ENCODE results near the gene TBC1D24. TPM values are rescaled to one million over a fixed set of nuclear protein-coding genes. Genes with fewer than 3 reads are reported as not detected.
"Not testable (repeated sequence)": the region's sequence is repeated elsewhere in the genome, so short reads cannot be mapped to it uniquely, and the experiment has no call there.

The TBC1D24 gene
- polyA plus RNA-seq, 1 of the 3 experiments (the other 2 are of a cell fraction), result 6.7 TPM

- peak within 1 kb of the TSS; percentile 86 for H3K4me2 ChIP-seq
- under 1% methylated on average over 40 of the region's 126 CpGs for WGBS (ENCODE audit: low lambda C conversion rate)
- peaks cover 0 to 4% of the 10 kb centered on the region in 2 experiments; a peak in 1 of 4 replicates for H3K4me1 ChIP-seq (ENCODE audit: control insufficient read depth in 1 of 2, insufficient read depth in 2 of 2, low read depth in 1 of 2, low read length in 1 of 2)
- peak; percentile 96 for TF ChIP-seq PBX3 (IDR thresholded peaks at IDR 0.05)
- peak; percentile 81 for TF ChIP-seq GABPA (IDR thresholded peaks at IDR 0.05; ENCODE audit: low read depth)
- no peak for TF ChIP-seq FOSL2 (IDR thresholded peaks at IDR 0.05; ENCODE audit: borderline replicate concordance, low read depth)
- TF ChIP-seq YY1 (IDR thresholded peaks at IDR 0.05; ENCODE audit: low read depth), result peak; percentile 71
- peak; percentile 35; the same call in 1 of the 2 replicates for TF ChIP-seq TAF1 (IDR thresholded peaks at IDR 0.05; ENCODE audit: borderline replicate concordance, low read depth, low read length)
- no peak for TF ChIP-seq RXRA (IDR thresholded peaks at IDR 0.05; ENCODE audit: borderline replicate concordance, low read depth)
- TF ChIP-seq ELF1 (IDR thresholded peaks at IDR 0.05), result peak; percentile 85
- TF ChIP-seq RAD21 (IDR thresholded peaks at IDR 0.05; ENCODE audit: low read length), result no peak
- TF ChIP-seq MXI1 (IDR thresholded peaks at IDR 0.05; ENCODE audit: low read depth, low read length), result peak; percentile 49; the same call in 1 of the 2 replicates
- TF ChIP-seq CHD2 (IDR thresholded peaks at IDR 0.05; ENCODE audit: low read length, partially characterized antibody), result peak; percentile 44
- no peaks in the 10 kb centered on the region for H3K9me3 ChIP-seq
- ChIA-PET POLR2A (interaction anchor here (1.3 kb wide), 1 partner anchor 23 kb away, joined by 3 read pairs; no protein-coding TSS in a partner anchor), CTCF (interaction anchor here (0.7 to 1.1 kb wide), 2 partner anchors 37 to 1453 kb away, joined by 3 read pairs; no protein-coding TSS in a partner anchor)
- H3K79me2 ChIP-seq (ENCODE audit: insufficient read depth), result peaks cover 41% of the 10 kb centered on the region
- peak within 1 kb of the TSS; percentile 71 to 74 for H3K4me3 ChIP-seq (ENCODE audit: low read depth in 2 of 2, low read length in 1 of 2)
- peak within 1 kb of the TSS; percentile 54; the same call in 1 of the 2 replicates for H3K9ac ChIP-seq
- peak; percentile 97 for DNase-seq
- H3K9me2 ChIP-seq, result no peaks in the 10 kb centered on the region
- H3K27me3 ChIP-seq (ENCODE audit: insufficient read depth), result no peaks in the 10 kb centered on the region
- H3K27ac ChIP-seq (ENCODE audit: low read depth in 2 of 2, low read length in 1 of 2), result peak within 1 kb of the TSS; percentile 38 to 62; a peak in 3 of 4 replicates
- H3F3A ChIP-seq (replicated peaks; ENCODE audit: insufficient read depth), result peaks cover 16% of the 10 kb centered on the region
- H3K36me3 ChIP-seq (replicated peaks in 1 of 2; ENCODE audit: control insufficient read depth in 1 of 2, insufficient read depth in 2 of 2, low read length in 1 of 2), result no peaks in the 10 kb centered on the region
- peaks cover 34% of the 10 kb centered on the region for H4K20me1 ChIP-seq (ENCODE audit: insufficient read depth)
- peak within 1 kb of the TSS; percentile 78 for H2AFZ ChIP-seq (ENCODE audit: low read depth)
These were observed 62.8 kb downstream of the TBC1D24 start, which contains the start of gene PDPK1 for GRCh38 chr16:2537451-2538379. Gene PDPK1, plus strand, starts transcription at chr16:2538021. Its CDS starts 92 bp downstream, at chr16:2538113.

- 87% methylated on average over 24 of the region's 24 CpGs for WGBS (ENCODE audit: low lambda C conversion rate)
- H3K9me2 ChIP-seq; H2AFZ ChIP-seq (ENCODE audit: low read depth); H3K9me3 ChIP-seq; DNase-seq; H3K27me3 ChIP-seq (ENCODE audit: insufficient read depth); H3K27ac ChIP-seq (ENCODE audit: low read depth in 2 of 2, low read length in 1 of 2); POLR2A ChIA-PET; H3K36me3 ChIP-seq (replicated peaks in 1 of 2; ENCODE audit: control insufficient read depth in 1 of 2, insufficient read depth in 2 of 2, low read length in 1 of 2); H3K9ac ChIP-seq; H3K4me1 ChIP-seq (ENCODE audit: control insufficient read depth in 1 of 2, insufficient read depth in 2 of 2, low read depth in 1 of 2, low read length in 1 of 2): not testable (repeated sequence)
- Histone ChIP-seq H3K79me2 (ENCODE audit: insufficient read depth) (peaks cover 50% of the 10 kb centered on the region), H3K4me2 (peak overlapping the region; percentile 78), H3K4me3 (ENCODE audit: low read depth in 2 of 2, low read length in 1 of 2) (peak overlapping the region in 1 of 2 experiments; percentile 58; a peak in 2 of 4 replicates), H4K20me1 (ENCODE audit: insufficient read depth) (peaks cover 40% of the 10 kb centered on the region), H3F3A (replicated peaks; ENCODE audit: insufficient read depth) (peaks cover 11% of the 10 kb centered on the region)
- CTCF ChIA-PET, result interaction anchor here (0.9 kb wide), 1 partner anchor 109 kb away, joined by 4 read pairs; no protein-coding TSS in a partner anchor
These were observed 64.4 kb downstream of the TBC1D24 start for GRCh38 chr16:2539192-2539844.
